NCI-H345 (cell line): ENCODE measurements around the gene PXMP2.

Source experiments
- DNase-seq: peaks from one replicate; lab custom pipeline; 2025; lab: John Stamatoyannopoulos, UW

The PXMP2 gene

GRCh38 chr12:132687211-132688164 is at the start of gene PXMP2, which contains the start of gene POLE:
TSS of gene PXMP2 (plus strand) at chr12:132687587. CDS start at chr12:132687671, 84 bp downstream.
TSS of gene POLE (minus strand) at chr12:132687342. CDS start at chr12:132687315, 27 bp downstream.
- peak; percentile 96 for DNase-seq

DNA sequence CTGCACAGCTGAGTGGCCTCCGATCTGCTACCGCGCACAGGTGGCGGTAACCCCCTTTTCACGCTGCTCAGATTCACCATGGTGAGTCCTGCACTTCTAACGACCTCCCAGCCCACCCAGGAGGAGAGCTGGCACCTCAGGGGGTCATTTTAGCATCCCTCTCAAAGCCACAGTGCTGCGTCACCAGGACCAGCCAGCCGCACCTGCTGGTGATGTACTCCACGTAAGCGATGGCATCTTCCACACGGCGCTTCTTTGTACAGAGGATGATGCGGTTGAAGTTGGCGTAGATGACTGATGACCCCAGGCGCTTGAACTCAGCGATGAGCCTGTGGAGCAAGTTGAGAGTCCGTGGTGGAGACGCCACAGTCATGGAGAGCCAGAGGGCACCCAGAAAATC is 49.6 kb upstream of the PXMP2 start:
- no peak for DNase-seq

- no peak for DNase-seq
These were observed 48.6 kb upstream of the PXMP2 start for GRCh38 chr12:132638541-132639408.

DNA sequence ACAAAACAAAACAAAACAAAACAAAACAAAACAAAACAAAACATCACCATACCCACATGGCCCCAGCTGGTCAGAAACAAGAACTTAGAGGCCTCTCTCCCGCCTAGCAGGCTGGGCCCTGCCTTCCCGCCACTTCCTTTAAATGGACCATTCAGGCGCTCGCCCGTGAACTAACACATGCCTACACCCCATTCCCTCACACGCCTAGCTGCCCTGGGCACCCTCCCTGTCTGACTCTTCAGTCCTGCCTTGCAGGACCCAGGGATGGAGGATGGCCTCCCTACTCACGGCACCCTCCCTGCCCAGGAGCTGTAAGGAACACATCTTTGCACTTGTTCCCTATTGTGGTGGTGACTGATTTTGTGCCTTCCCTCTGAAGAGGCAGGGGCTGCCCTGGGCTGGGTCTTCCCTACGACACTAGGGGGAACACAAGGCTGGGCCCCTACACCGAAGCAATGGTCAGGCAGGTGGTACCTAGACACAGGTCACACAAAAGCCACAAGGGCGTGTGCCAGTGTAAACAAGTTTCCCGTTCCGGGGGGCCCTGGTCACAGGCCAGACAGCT is 47.3 kb upstream of the PXMP2 start:
- no peak for DNase-seq

- DNase-seq = no peak
These were observed 46.5 kb upstream of the PXMP2 start for GRCh38 chr12:132640936-132641335.

- DNase-seq = no peak
These were observed 45.4 kb upstream of the PXMP2 start for GRCh38 chr12:132641811-132642650.

GRCh38 chr12:132642846-132643835 is 44.2 kb upstream of the PXMP2 start:
- no peak for DNase-seq

GRCh38 chr12:132646850-132647249 is 40.5 kb upstream of the PXMP2 start:
- DNase-seq = no peak

- no peak for DNase-seq
These were observed 39.5 kb upstream of the PXMP2 start for GRCh38 chr12:132647858-132648257.

GRCh38 chr12:132648616-132649225 is 38.7 kb upstream of the PXMP2 start:
- DNase-seq = no peak

GRCh38 chr12:132649226-132649945 is 38.0 kb upstream of the PXMP2 start:
- no peak for DNase-seq

DNA sequence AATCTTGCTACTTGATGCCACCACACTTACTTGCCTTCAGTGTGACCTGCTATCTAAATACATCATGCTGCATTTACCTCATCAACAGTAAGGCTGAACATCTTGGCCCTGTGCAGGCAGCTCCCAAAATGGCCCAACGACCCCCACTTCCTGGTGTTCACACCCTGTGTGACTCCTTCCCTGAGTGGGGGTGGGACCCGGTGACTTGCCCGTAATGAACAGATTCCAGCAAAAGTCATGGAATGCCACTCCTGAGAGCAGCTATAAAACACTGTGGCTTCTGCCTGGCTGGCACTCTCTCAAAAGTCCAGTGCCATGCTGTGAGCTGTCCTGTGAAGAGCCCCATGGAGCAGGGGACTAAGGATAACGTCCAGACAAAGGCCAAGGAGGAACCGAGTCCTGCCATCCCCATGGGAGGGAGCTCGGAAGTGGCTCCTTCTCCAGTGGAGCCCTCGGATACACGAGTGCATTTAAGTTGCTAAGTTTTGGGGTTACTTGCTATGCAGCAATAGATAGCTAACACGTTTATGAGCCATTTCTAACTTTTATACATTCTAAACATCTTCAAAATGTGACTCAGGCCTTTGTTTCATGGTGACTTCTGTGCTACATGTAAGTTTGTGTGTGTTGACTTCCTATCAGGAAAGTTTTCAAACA is 35.8 kb upstream of the PXMP2 start:
- no peak for DNase-seq

GRCh38 chr12:132653567-132654290 is 33.7 kb upstream of the PXMP2 start:
- no peak for DNase-seq

DNA sequence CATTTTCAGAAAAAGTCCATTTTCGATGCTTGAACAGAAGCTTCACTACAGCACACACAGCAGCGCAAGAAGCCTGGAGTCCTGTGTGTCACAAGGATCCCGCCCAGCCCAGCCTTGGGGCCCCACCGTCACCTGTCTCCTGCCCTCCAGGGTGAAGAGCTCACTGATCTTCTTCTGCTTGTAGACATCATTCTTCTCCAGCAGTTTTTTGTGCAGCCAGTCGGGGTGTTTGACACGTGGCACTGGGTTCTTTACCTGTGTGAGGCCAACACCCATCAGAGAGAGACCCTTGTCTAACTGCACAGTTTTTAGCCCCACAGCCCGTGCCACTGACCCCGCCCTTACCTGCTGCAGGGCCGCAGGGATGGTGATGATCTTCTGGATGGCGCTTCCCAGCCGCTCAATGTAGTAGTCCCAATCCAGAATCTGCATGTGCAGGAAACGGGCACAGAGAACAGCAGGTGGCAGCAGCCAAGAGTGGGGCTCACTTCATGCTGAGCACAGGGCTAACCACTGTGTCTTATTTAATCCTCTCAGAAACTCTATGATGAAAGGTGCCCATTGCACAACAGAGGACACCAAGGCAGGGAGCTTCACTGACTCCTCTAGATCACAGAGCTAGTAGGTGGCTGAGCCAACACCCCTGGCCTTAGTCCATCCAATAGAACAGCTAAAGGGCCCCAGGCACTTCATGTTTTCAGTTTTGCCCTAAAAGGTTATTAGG is 30.2 kb upstream of the PXMP2 start:
- DNase-seq = no peak

DNA sequence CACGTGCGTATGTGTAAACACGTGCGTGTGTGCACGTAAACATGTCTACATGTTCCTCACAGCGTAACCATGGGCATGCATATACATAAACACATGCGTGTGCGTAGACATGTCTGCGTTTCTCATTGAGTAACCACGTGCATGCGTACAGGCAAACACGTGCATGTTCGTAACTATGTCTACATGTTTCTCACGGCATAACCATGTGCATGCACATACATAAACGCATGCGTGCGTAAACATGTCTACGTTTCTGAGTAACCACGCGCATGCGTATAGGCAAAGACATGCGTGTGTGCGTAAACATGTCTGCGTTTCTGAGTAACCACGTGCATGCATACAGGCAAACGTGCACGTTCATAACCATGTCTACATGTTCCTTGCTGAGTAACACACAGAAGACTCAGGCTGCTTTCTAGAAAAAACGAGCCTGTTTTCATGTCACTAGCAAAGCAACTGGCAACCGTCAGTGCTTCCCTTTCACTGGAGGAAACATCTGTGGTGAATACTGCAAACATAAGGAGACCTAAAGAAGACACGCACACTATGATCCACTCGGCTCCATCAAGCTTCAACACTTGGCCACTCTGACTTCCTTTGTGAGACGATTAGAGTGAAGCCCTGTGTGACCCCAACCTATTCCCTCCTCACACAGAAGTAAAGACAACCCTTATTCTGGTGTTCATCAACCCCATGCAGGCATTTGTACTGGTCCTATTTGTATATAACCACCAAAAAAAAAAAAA is 29.1 kb upstream of the PXMP2 start:
- no peak for DNase-seq

- DNase-seq = no peak
These were observed 28.2 kb upstream of the PXMP2 start for GRCh38 chr12:132659146-132659545.
